HepG2 (cell line): ENCODE data around the gene CIAO2A. TPM values are rescaled to one million over a fixed set of nuclear protein-coding genes. Genes with fewer than 3 reads are reported as not detected.

Source experiments
- ATAC-seq: fragments of 200-7000 bp; cut with Tn5 transposase; 3 replicates; pipeline ENCODE4 v1.9.1; 2020; ENCODE audit warnings: mild to moderate bottlenecking, moderate library complexity
- BruUV-seq: library from RNA; stranded (reverse); fragments of 400-500 nt; replicated peaks from 2 replicates; lab custom pipeline; 2021; lab: Mats Ljungman, UMichigan
- CTCF ChIA-PET: fragments of 300-600 bp; formaldehyde crosslinking; extraction: SDS; loops from one replicate; lab custom pipeline; 2021; ENCODE audit warnings: low total read pairs, inconsistent platforms, low intra/inter-chr PET ratio; lab: Yijun Ruan, JAX
- POLR2A ChIA-PET: fragments of 350-600 bp; sonication (Branson Sonifier 250); formaldehyde crosslinking; loops from one replicate; lab custom pipeline; 2020; ENCODE audit warnings: antibody characterized with exemption, inconsistent platforms; lab: Yijun Ruan, JAX
- DNase-seq: peaks from one replicate; pipeline ENCODE4 v3.0.0-alpha.2; 2015; ENCODE audit warnings: low spot score
- FAIRE-seq: peaks from 3 replicates; lab custom pipeline; 2011; peaks lifted over from hg19 to GRCh38; lab: Jason Lieb, UNC
- H2AFZ ChIP-seq: one replicate; pipeline ENCODE4 v1.6.1; 2011; ENCODE audit warnings: low read length, inconsistent platforms
- H3K27ac ChIP-seq: fragments of 300-600 bp; 3 replicates; pipeline ENCODE4 v1.8.0; 2011; ENCODE audit warnings: mixed run types, mild to moderate bottlenecking, mixed read lengths, low read length, inconsistent platforms; ENCODE audit not compliant: insufficient read depth; ENCODE audit errors: extremely low read length
- H3K27me3 ChIP-seq, 2 experiments: fragments of 200-600 bp in 1 of 2; 2 replicates in 1 of 2; 3 replicates in 1 of 2; pipeline versions ENCODE4 v1.6.0 to v1.8.0; 2011; ENCODE audit warnings: low read length in 2 of 2, mild to moderate bottlenecking in 2 of 2, moderate library complexity in 2 of 2, inconsistent platforms in 1 of 2; ENCODE audit not compliant: insufficient read depth in 2 of 2, control insufficient read depth in 1 of 2
- H3K36me3 ChIP-seq, 2 experiments: fragments of 200-600 bp in 1 of 2; replicated peaks in 1 of 2; 2 replicates in 1 of 2; 3 replicates in 1 of 2; pipeline versions ENCODE4 v1.5.1 to v1.8.0; 2011; ENCODE audit warnings: low read length in 2 of 2, inconsistent platforms in 1 of 2; ENCODE audit not compliant: insufficient read depth in 2 of 2, control insufficient read depth in 1 of 2
- H3K4me1 ChIP-seq: 2 replicates; pipeline ENCODE4 v1.5.1; 2012; ENCODE audit warnings: low read length, inconsistent platforms; ENCODE audit not compliant: insufficient read depth
- H3K4me2 ChIP-seq: 2 replicates; pipeline ENCODE4 v1.6.0; 2011; ENCODE audit warnings: low read depth, low read length, inconsistent platforms
- H3K4me3 ChIP-seq, 3 experiments: fragments of 200-600 bp in 1 of 3; sonication (generic), shearing (Covaris generic) in 1 of 3; replicated peaks in 1 of 3; 2 replicates each; pipeline ENCODE4 v1.5.1; 2011 to 2016; ENCODE audit warnings: low read length in 3 of 3, inconsistent platforms in 2 of 3, low read depth in 2 of 3, mild to moderate bottlenecking in 2 of 3, control low read depth in 1 of 3, mixed read lengths in 1 of 3; ENCODE audit not compliant: insufficient read depth in 1 of 3
- H3K79me2 ChIP-seq: one replicate; pipeline ENCODE4 v1.6.1; 2011; ENCODE audit warnings: low read length, inconsistent platforms; ENCODE audit not compliant: insufficient read depth
- H3K9ac ChIP-seq: 2 replicates; pipeline ENCODE4 v1.6.0; 2011; ENCODE audit warnings: mild to moderate bottlenecking, low read depth, low read length, inconsistent platforms; ENCODE audit not compliant: insufficient read depth
- H3K9me3 ChIP-seq: 2 replicates; pipeline ENCODE4 v1.5.1; 2012; ENCODE audit warnings: mild to moderate bottlenecking, low read length
- H4K20me1 ChIP-seq: 2 replicates; pipeline ENCODE4 v1.6.0; 2011; ENCODE audit warnings: inconsistent platforms, mild to moderate bottlenecking, low read length, moderate library complexity; ENCODE audit not compliant: insufficient read depth
- ASH2L ChIP-seq: fragments of 300-600, 200-600 bp; sonication (generic); IDR thresholded peaks from 2 replicates; pipeline ENCODE4 v1.7.0; 2017; ENCODE audit warnings: low read depth, mild to moderate bottlenecking, moderate library complexity, mixed read lengths, low read length; ENCODE audit not compliant: insufficient read length
- IKZF1 ChIP-seq: fragments of 450-650 bp; IDR thresholded peaks from 2 replicates; pipeline ENCODE4 v1.7.1; 2016
- SMARCE1 ChIP-seq: fragments of 450-650 bp; IDR thresholded peaks from 2 replicates; pipeline ENCODE4 v1.6.1; 2017; ENCODE audit warnings: borderline replicate concordance
- TBX2 ChIP-seq: sonication (generic); formaldehyde crosslinking; IDR thresholded peaks from 2 replicates; pipeline ENCODE4 v1.5.0; 2020; ENCODE audit warnings: missing genetic modification reagents, mild to moderate bottlenecking, borderline replicate concordance
- TERF1 ChIP-seq: sonication (generic); formaldehyde crosslinking; IDR thresholded peaks from 2 replicates; pipeline ENCODE4 v1.8.0; 2022; ENCODE audit warnings: mild to moderate bottlenecking, missing genetic modification reagents, moderate library complexity
- THRA ChIP-seq: sonication (generic); formaldehyde crosslinking; IDR thresholded peaks from 2 replicates; pipeline ENCODE4 v1.4.0; 2020; ENCODE audit warnings: missing genetic modification reagents, borderline replicate concordance
- ZNF317 ChIP-seq: sonication (generic); formaldehyde crosslinking; IDR thresholded peaks from 2 replicates; pipeline ENCODE4 v1.5.0; 2020; ENCODE audit warnings: mild to moderate bottlenecking, missing genetic modification reagents
- ZNF556 ChIP-seq: sonication (generic); formaldehyde crosslinking; IDR thresholded peaks from 2 replicates; pipeline ENCODE4 v1.4.0; 2020; ENCODE audit warnings: mild to moderate bottlenecking, missing genetic modification reagents, borderline replicate concordance
- ZNF615 ChIP-seq: sonication (generic); formaldehyde crosslinking; IDR thresholded peaks from 2 replicates; pipeline ENCODE4 v1.5.0; 2020; ENCODE audit warnings: mild to moderate bottlenecking, missing genetic modification reagents, borderline replicate concordance
- ZNF850 ChIP-seq: sonication (generic); formaldehyde crosslinking; conservative IDR thresholded peaks from 2 replicates; pipeline ENCODE4 v1.9.0; 2021; ENCODE audit warnings: mild to moderate bottlenecking, missing genetic modification reagents
- WGBS: methylation state at CpG from one replicate; pipeline ENCODE4 v1.1.6; 2017; ENCODE audit warnings: low lambda C conversion rate; 5-methylcytosine and 5-hydroxymethylcytosine counted together
- in situ Hi-C: cut with HindIII; loops from 2 replicates; pipeline ENCODE4 v1.10.0; 2017; ENCODE audit warnings: low pct_unique_long_range_greater_than_20kb; ENCODE audit not compliant: extremely low pct_ligation_motif_present
- intact Hi-C: fragments of 100-400 bp; cut with micrococcal nuclease; formaldehyde crosslinking; loops from one replicate; pipeline ENCODE4 v1.10.0; 2022; ENCODE audit not compliant: unreplicated experiment
- polyA plus RNA-seq, 8 experiments: library from polyadenylated mRNA; depleted of rRNA in 3 of 8; stranded (reverse) in 7 of 8; unstranded in 1 of 8; fragments of >200 nt; fragmentation: Illumina TruSeq in 4 of 8; extraction: Trizol in 4 of 8; gene quantifications; 2 replicates each; pipeline versions ENCODE4 v1.2.1 to v1.2.3, GENCODE V29; 2011 to 2016; ENCODE audit warnings: low read depth in 4 of 8, missing spikeins in 1 of 8, mixed read lengths in 1 of 8; ENCODE audit not compliant: insufficient read depth in 1 of 8
- total RNA-seq, 5 experiments: library from RNA; depleted of rRNA; stranded (reverse); fragments of >200 nt; fragmentation: Illumina TruSeq; extraction: Trizol; gene quantifications; 2 replicates each; pipeline ENCODE4 v1.2.3, GENCODE V29; 2016; ENCODE audit warnings: low read depth in 1 of 5

CIAO2A gene
- total and polyA plus RNA-seq, 2 of the 13 experiments (the other 11 are each of a cell fraction or from before 2014, with no cell fraction given) = 83.0 to 100 TPM

DNA sequence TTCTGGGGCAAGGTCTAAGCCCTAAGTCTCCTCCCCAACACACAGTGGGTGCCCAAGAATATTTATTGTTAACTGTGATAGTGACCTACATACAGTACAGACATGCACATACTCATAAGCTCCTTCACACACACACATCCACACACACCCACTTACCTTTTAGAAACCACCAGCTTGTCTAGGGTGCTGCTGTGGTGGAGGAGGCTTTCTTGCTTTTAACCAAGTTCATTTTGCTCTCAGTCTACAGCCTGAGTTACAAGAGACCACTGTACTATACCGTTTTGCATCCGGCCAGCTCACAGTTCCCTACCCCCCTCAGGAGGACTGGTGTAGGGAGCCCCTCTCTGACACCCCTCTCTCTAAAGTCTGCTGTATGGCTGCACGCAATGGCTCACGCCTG lies 64.0 kb downstream of the CIAO2A start:
- FAIRE-seq = no peak
- in situ Hi-C loops = no loop called here
- no peak overlapping the region for H3K4me3 ChIP-seq

More for the DNA sequence above, 64.0 kb downstream of the CIAO2A start:
- 65% methylated on average over 4 of the region's 4 CpGs for WGBS
- Histone ChIP-seq H3K27ac (no peak overlapping the region), H3K4me2 (no peak overlapping the region), H3K79me2 (no peaks in the 10 kb centered on the region), H2AFZ (no peak overlapping the region), H3K9me3 (no peaks in the 10 kb centered on the region), H3K36me3 (no peaks in the 10 kb centered on the region), H3K27me3 (peaks cover 0 to 1% of the 10 kb centered on the region in 2 experiments; a peak in 1 of 5 replicates), H3K9ac (no peak overlapping the region), H3K4me1 (peaks cover 3% of the 10 kb centered on the region; the same call in 1 of the 2 replicates), H4K20me1 (no peaks in the 10 kb centered on the region)
- DNase-seq (no peak), ATAC-seq (no peak)
- intact Hi-C loops = no loop called here
- no TSS peak for BruUV-seq
- ChIA-PET CTCF (no interaction called here), POLR2A (no interaction called here)
- TF ChIP-seq ZNF556 = no peak
- TF ChIP-seq ZNF615 (CRISPR knock-in tag) = no peak
- TF ChIP-seq TERF1 (CRISPR knock-in tag) = no peak
- TF ChIP-seq ZNF317 = no peak
- TF ChIP-seq ASH2L = no peak
- TF ChIP-seq TBX2 = no peak
- no peak for TF ChIP-seq THRA (CRISPR knock-in tag)
- TF ChIP-seq IKZF1 = no peak
- no peak for TF ChIP-seq SMARCE1
- no peak for TF ChIP-seq ZNF850 (CRISPR knock-in tag)
